ENCODE data around the gene THAP4.

- TF ChIP-seq EZH2 (IDR thresholded peaks at IDR 0.05; ENCODE audit: borderline replicate concordance, low read depth, low read length, severe bottlenecking) (no peak), CTCF (IDR thresholded peaks at IDR 0.05; ENCODE audit: borderline replicate concordance, extremely low read depth, low read length, poor library complexity, severe bottlenecking) (no peak)
Measured at GRCh38 chr2:241565411-241565810, 71.5 kb downstream of the THAP4 start.

Data from DND-41 (cell line).